Stimulated activated memory B cell treated with anti-CD40 and anti-IgM and Interleukin-4, amounts not matched to agents 10 μg/mL and 1 μg/mL and 100 μg/mL, for 72 hours (primary cell): ENCODE measurements around the gene RBM27.

ENCODE experiments used
- ATAC-seq: fragments of 150-1000 bp; cut with Tn5 transposase; 2 replicates; pipeline ENCODE4 v1.10.0; 2021
- H3K27ac Mint-ChIP-seq: one replicate; pipeline ENCODE4 v1.8.0; 2022; ENCODE audit warnings: mild to moderate bottlenecking, mixed read lengths
- H3K27me3 Mint-ChIP-seq: one replicate; pipeline ENCODE4 v1.8.0; 2022; ENCODE audit warnings: mixed read lengths
- H3K36me3 Mint-ChIP-seq: one replicate; pipeline ENCODE4 v1.8.0; 2022; ENCODE audit warnings: mixed read lengths
- H3K4me1 Mint-ChIP-seq: one replicate; pipeline ENCODE4 v1.8.0; 2022; ENCODE audit warnings: mixed read lengths
- H3K4me3 Mint-ChIP-seq: one replicate; pipeline ENCODE4 v1.8.0; 2022; ENCODE audit warnings: mild to moderate bottlenecking, moderate library complexity, mixed read lengths
- H3K9me3 Mint-ChIP-seq: one replicate; pipeline ENCODE4 v1.8.0; 2022; ENCODE audit warnings: mixed read lengths

Gene RBM27

DNA sequence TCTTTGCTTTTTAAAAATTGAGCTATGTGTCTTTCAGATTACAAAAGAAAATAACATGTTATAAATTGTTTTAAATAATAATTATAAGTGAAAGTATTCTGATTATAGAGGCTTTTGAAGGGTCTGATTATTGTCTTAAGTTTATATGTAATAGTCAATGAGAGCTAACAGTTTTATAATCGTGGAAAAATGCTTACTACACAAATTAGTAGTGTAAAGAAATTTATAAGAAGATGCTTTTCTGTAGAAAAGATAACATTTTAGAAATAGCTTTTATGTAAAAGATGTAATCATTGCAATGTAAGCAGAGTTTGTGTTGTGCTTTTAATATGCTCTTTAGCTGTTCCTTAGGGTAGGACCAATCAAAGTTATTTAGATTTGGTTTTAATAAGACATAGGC lies 18.6 kb downstream of the RBM27 start:
- H3K4me1 Mint-ChIP-seq: peaks cover 13% of the 10 kb centered on the region
- peaks cover 26% of the 10 kb centered on the region for H3K36me3 Mint-ChIP-seq
- no peak overlapping the region for H3K4me3 Mint-ChIP-seq
- no peaks in the 10 kb centered on the region for H3K27me3 Mint-ChIP-seq
- H3K9me3 Mint-ChIP-seq: no peaks in the 10 kb centered on the region
- no peak overlapping the region for H3K27ac Mint-ChIP-seq
- no peak for ATAC-seq

DNA sequence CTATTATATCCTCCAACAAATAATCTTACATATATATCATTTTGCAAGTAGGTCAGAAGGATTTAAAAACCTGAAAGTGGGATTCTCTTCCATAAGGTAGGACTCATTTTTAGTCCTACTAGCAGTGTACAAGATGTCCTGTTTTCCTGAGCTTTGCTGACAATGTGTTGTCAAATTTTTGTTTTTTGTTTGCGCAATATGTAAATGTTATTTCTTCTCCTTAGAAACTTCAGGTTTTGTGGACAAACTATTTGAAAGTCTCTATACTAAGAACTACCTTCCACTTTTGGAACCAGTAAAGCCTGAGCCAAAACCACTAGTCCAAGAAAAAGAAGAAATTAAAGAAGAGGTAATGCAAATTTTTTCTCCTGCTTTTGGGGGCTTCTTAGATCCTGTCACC lies 19.8 kb downstream of the RBM27 start:
- Mint-ChIP-seq H3K36me3 (peaks cover 30% of the 10 kb centered on the region), H3K4me1 (peaks cover 4% of the 10 kb centered on the region), H3K27me3 (no peaks in the 10 kb centered on the region), H3K27ac (no peak overlapping the region), H3K4me3 (no peak overlapping the region), H3K9me3 (no peaks in the 10 kb centered on the region)
- no peak for ATAC-seq

DNA sequence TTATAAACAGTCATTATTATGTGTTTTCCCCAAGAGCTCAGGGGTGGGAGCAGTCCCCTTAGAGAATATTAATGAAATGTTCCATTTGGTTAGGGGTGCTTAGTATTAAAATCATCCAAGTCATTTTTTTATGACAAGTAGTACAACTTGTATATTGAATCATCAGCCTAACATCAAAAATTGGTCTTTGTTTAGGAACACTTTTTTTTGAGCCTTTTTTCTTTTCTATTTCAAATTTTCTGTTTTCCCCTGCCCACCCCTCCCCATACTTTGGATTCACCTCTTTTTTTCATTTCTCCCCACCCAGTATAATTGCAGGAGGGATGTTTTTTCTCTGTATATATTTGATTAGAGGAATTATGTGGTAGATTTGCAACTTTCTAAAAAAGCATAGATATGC lies 25.8 kb downstream of the RBM27 start:
- no peak for ATAC-seq
- Mint-ChIP-seq H3K4me1 (no peaks in the 10 kb centered on the region), H3K36me3 (peaks cover 60% of the 10 kb centered on the region), H3K9me3 (no peaks in the 10 kb centered on the region), H3K27ac (no peak overlapping the region), H3K4me3 (no peak overlapping the region), H3K27me3 (no peaks in the 10 kb centered on the region)

DNA sequence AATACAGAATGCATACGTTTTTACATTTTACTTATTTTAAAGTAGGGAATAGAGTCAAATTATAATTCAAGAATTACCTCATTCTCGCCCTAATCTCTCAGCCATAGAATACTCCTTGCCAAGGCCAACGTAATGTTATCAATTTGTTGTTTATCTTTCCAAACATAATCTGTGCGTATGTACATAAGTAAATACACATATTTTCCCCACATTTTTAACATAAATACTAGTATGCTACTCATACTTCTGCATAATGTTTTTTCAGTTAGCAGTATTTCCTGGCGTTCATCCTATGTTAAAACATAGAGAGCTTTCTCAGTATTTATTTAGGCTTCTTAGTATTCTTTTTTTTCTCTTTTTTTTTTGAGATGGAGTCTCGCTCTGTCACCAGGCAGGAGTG lies 28.8 kb downstream of the RBM27 start:
- Mint-ChIP-seq H3K4me3 (no peak overlapping the region), H3K27ac (no peak overlapping the region), H3K36me3 (peaks cover 53% of the 10 kb centered on the region), H3K9me3 (no peaks in the 10 kb centered on the region), H3K27me3 (no peaks in the 10 kb centered on the region), H3K4me1 (no peaks in the 10 kb centered on the region)
- no peak for ATAC-seq

DNA sequence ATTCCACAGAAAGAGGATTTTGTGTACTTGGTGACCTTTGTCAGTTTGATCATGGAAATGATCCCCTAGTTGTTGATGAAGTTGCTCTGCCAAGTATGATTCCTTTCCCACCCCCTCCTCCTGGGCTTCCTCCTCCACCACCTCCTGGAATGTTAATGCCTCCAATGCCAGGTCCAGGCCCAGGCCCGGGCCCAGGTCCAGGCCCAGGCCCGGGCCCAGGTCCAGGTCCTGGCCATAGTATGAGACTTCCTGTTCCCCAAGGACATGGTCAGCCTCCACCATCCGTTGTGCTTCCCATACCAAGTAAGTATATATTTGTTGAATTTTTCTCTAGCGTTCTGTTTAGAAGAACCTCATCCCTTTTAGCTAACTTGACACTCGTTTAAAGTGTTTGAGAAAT lies 30.0 kb downstream of the RBM27 start:
- Mint-ChIP-seq H3K27ac (no peak overlapping the region), H3K4me1 (no peaks in the 10 kb centered on the region), H3K36me3 (peaks cover 55% of the 10 kb centered on the region), H3K4me3 (no peak overlapping the region), H3K27me3 (no peaks in the 10 kb centered on the region), H3K9me3 (no peaks in the 10 kb centered on the region)
- no peak for ATAC-seq

DNA sequence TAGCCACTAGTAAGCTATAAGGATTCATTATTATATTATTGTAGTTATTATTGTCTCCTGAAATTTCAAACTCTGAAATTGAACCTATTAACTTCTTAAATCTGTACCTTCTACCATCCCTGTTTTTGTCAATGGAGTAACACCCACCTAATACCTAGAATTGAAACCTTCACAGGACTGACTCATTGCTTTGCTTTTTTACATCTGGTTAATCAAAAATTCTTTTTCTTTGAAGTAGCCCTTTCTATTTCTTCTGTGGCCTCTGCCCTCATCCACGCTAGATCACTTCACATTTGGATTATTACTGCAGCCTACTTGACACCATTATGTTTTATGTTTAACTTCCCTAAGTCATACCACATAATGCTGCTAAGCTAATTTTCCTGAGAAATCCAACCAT lies 35.6 kb downstream of the RBM27 start:
- H3K36me3 Mint-ChIP-seq: peaks cover 34% of the 10 kb centered on the region
- H3K4me1 Mint-ChIP-seq: peaks cover 6% of the 10 kb centered on the region
- peak overlapping the region; percentile 30 for H3K27ac Mint-ChIP-seq
- H3K27me3 Mint-ChIP-seq: no peaks in the 10 kb centered on the region
- no peaks in the 10 kb centered on the region for H3K9me3 Mint-ChIP-seq
- ATAC-seq: no peak
- H3K4me3 Mint-ChIP-seq: no peak overlapping the region

DNA sequence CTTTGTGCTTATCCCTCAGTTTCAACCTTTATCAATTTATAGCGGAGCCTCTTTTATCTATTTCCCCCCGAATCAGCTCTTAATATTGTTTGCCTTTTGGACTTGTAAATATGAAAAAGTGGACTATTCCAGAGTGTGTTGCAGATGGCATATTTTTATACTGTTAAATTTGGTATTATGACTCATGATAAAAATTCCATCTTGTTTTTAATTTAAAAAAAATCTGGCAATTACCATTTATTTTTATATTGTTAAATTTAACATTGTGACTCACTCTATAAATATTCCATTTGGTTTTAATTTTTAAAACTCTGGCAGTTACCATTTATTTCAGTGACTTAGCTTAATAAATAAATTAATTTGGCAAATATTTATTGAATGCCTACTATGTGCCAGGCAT lies 37.5 kb downstream of the RBM27 start:
- no peaks in the 10 kb centered on the region for H3K9me3 Mint-ChIP-seq
- peaks cover 37% of the 10 kb centered on the region for H3K36me3 Mint-ChIP-seq
- no peaks in the 10 kb centered on the region for H3K27me3 Mint-ChIP-seq
- no peak for ATAC-seq
- peaks cover 6% of the 10 kb centered on the region for H3K4me1 Mint-ChIP-seq
- H3K27ac Mint-ChIP-seq: no peak overlapping the region
- H3K4me3 Mint-ChIP-seq: no peak overlapping the region

DNA sequence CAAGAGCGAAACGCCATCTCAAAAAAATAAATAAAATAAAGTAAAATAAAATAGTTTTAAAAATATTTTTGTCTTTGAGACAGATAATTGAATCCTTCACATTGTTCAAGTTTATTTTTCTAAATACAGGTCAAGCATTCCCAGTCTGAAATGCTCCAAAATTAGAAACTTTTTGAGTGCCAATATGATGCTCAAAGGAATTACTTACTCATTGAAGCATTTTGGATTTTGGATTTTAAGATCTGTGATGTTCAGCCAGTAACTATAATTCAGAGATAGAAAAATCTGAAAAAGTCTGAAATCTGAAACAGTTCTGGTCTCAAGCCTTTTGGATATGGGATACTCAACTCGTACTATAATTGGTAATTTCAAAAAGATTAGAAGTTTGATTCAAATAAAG lies 39.8 kb downstream of the RBM27 start:
- ATAC-seq: no peak
- H3K4me3 Mint-ChIP-seq: no peak overlapping the region
- H3K9me3 Mint-ChIP-seq: no peaks in the 10 kb centered on the region
- no peak overlapping the region for H3K27ac Mint-ChIP-seq
- peaks cover 14% of the 10 kb centered on the region for H3K4me1 Mint-ChIP-seq
- no peaks in the 10 kb centered on the region for H3K27me3 Mint-ChIP-seq
- H3K36me3 Mint-ChIP-seq: peaks cover 41% of the 10 kb centered on the region

DNA sequence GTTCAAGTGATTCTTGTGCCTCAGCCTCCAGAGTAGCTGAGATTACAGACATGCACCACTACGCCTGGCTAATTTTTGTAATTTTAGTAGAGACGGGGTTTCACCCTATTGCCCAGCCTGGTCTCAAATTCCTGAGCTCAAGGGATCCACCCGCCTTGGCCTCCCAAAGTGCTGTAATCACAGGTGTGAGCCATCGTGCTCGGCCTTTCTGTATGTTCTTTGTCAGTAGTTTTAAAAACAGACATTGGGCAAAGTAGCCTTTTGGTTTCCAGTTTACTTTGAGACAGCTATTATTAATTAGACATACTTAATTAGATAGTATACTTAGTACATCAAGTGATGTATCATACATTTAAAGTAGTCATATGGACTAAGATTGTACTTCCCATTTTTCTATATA lies 45.2 kb downstream of the RBM27 start:
- no peaks in the 10 kb centered on the region for H3K9me3 Mint-ChIP-seq
- no peak overlapping the region for H3K27ac Mint-ChIP-seq
- no peak overlapping the region for H3K4me3 Mint-ChIP-seq
- H3K27me3 Mint-ChIP-seq: no peaks in the 10 kb centered on the region
- ATAC-seq: no peak
- peaks cover 24% of the 10 kb centered on the region for H3K4me1 Mint-ChIP-seq
- peaks cover 44% of the 10 kb centered on the region for H3K36me3 Mint-ChIP-seq

DNA sequence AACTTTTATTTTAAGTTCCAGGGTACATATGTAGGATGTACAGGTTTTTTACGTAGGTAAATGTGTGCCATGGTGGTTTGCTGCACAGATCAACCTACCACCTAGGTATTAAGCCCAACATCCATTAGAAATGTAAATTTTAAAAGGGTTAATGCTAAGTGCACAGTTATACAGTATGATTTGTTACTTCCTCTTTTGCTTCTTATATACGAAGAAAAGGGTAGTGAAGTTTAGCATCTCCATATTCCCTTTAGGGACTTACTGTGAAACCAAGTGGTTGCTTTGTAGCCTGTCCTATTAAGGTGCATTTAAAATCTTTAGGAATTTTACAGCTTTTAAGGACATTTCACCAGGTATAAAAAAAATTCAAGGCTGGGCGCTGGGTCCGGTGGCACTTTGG lies 46.4 kb downstream of the RBM27 start:
- ATAC-seq: peak; percentile 95
- H3K4me1 Mint-ChIP-seq: peaks cover 24% of the 10 kb centered on the region
- H3K36me3 Mint-ChIP-seq: peaks cover 50% of the 10 kb centered on the region
- peak overlapping the region; percentile 73 for H3K27ac Mint-ChIP-seq
- H3K27me3 Mint-ChIP-seq: no peaks in the 10 kb centered on the region
- peak overlapping the region; percentile 59 for H3K4me3 Mint-ChIP-seq
- H3K9me3 Mint-ChIP-seq: no peaks in the 10 kb centered on the region
